ENCODE data around the gene CCDC183.
"Not testable (repeated sequence)": the region's sequence is repeated elsewhere in the genome, so short reads cannot be mapped to it uniquely, and the experiment has no call there.

- TF ChIP-seq CTCF, POLR2A (IDR thresholded peaks at IDR 0.05): not testable (repeated sequence)
Observed at GRCh38 chr9:136788644-136789522, 7.3 kb upstream of the CCDC183 start.

All from uterus (tissue), 2 donors.